CD4-positive, alpha-beta T cell treated with Interleukin-10 for 1 hour (primary cell): ENCODE data around the gene HNRNPA1.
A peak's percentile ranks its signal among the peaks of the same experiment; 100 is the strongest.
"Not testable (repeated sequence)": the region's sequence is repeated elsewhere in the genome, so short reads cannot be mapped to it uniquely, and the experiment has no call there.

Source experiments
- DNase-seq: peaks from one replicate; pipeline ENCODE4 v3.0.0-alpha.2; 2020

HNRNPA1 gene

GRCh38 chr12:54277823-54278276, 2.7 kb upstream of the HNRNPA1 start:
- DNase-seq, result no peak

- DNase-seq, result no peak
Observed at GRCh38 chr12:54279227-54279631, 1.3 kb upstream of the HNRNPA1 start.

- DNase-seq, result peak; percentile 100
Observed at GRCh38 chr12:54279632-54280467, 676 bp upstream of the HNRNPA1 start, which contains the start of gene CBX5. TSS of gene CBX5 (minus strand) at chr12:54280122. CDS start at chr12:54257650, 22,472 bp downstream.

GRCh38 chr12:54281261-54281638, 724 bp downstream of the HNRNPA1 start:
- DNase-seq, result not testable (repeated sequence)

GRCh38 chr12:54281694-54282093, 1.2 kb downstream of the HNRNPA1 start:
- DNase-seq, result not testable (repeated sequence)

- no peak for DNase-seq
Observed at GRCh38 chr12:54282949-54283593, 2.5 kb downstream of the HNRNPA1 start.

DNA sequence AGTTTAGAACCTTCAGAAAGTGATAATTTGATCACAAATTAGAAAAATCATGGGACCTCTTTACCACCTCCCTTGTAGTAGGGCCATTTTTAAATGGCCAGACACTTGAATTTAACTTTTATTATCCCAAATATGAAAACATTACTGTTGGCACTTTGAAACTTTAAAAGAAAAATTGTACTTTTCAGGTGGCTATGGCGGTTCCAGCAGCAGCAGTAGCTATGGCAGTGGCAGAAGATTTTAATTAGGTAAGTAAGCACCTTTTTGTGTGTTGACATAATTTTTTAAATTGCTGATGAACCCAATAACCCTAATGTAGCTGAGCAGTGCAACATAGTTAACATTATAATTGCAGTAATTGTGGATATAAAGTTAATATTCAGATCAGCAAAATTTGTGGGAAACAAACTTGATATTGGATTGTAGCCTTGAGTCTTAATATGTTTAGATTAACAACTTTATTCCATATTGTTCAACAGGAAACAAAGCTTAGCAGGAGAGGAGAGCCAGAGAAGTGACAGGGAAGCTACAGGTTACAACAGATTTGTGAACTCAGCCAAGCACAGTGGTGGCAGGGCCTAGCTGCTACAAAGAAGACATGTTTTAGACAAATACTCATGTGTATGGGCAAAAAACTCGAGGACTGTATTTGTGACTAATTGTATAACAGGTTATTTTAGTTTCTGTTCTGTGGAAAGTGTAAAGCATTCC, 3.7 kb downstream of the HNRNPA1 start:
- DNase-seq, result not testable (repeated sequence)

DNA sequence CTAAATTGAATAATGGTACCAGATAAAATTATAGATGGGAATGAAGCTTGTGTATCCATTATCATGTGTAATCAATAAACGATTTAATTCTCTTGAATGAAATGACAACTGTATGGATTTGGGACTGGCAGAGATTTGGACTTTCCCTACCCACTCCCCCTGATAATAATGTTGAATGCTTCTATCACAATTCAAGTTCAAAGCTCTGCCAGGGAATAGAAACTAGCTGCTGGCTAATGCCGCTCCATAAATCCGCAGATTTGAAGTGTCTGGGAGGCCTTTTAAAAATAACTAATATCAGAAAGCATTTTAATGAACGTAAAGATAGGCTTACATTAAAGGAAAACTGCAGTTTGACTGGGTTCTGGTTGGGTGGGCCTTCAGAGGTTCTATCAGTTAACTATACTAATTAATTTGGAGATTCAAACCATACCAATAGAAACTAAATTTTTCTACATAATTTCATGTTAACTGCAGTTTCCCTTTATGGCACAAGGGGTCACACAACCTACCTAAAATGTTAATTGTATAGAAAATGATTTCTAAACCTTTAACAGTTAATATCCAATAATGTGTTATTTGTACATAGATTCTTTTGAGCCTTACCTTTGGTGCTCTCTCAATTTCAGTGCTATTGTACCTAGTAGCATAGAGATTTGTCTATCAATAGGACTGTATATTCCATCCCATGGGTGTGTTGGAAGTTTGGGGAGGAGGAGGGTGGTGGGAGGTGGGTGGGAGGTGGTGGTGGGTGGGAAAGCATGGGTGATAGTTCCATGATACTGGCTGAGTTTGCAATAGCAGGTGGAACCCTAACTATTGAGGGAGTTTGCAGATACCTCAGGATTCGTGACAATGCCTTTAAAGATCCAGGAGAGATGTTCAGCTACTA, 4.9 kb downstream of the HNRNPA1 start:
- DNase-seq, result no peak

- no peak for DNase-seq
Observed at GRCh38 chr12:54286042-54287030, 5.8 kb downstream of the HNRNPA1 start.

DNA sequence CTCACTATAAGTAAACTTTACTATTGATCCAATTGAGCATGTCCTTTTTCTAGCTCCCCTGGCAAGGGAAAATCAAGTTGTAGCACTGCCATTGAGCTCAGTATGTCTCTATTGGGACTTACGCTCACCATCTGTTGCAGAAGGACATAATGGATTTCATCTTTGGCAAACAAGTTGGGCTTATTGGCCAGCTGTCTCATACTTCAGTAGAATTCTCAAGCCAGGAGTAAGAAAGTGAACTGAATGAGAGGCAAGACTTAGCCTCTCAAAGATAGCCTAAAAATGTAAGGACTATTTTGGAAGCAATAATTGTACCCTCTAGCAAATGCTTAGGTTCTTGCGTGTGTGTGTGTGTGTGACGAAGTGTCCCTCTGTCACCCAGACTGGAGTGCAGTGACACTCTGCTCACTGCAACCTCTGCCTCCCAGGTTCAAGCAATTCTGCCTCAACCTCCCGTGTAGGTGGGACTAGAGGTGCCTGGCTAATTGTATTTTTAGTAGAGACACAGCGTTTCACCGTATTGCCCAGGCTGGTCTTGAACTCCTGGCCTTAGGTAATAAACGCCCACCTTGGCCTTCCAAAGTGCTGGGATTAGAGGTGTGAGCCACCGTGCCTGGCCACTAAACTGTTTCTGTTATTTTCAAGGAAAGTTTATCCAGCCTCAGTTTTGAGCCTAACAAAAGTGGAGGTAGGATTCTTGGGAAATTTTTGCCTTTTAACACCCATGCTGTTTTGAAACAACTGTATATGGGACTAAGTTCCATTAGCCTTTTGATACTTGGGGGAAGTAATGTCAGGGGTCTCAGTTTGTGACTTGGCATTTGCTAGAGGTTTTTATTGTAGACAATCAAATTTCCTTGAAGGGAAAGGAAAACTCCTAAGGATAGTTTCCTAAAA, 7.0 kb downstream of the HNRNPA1 start:
- DNase-seq, result no peak

DNA sequence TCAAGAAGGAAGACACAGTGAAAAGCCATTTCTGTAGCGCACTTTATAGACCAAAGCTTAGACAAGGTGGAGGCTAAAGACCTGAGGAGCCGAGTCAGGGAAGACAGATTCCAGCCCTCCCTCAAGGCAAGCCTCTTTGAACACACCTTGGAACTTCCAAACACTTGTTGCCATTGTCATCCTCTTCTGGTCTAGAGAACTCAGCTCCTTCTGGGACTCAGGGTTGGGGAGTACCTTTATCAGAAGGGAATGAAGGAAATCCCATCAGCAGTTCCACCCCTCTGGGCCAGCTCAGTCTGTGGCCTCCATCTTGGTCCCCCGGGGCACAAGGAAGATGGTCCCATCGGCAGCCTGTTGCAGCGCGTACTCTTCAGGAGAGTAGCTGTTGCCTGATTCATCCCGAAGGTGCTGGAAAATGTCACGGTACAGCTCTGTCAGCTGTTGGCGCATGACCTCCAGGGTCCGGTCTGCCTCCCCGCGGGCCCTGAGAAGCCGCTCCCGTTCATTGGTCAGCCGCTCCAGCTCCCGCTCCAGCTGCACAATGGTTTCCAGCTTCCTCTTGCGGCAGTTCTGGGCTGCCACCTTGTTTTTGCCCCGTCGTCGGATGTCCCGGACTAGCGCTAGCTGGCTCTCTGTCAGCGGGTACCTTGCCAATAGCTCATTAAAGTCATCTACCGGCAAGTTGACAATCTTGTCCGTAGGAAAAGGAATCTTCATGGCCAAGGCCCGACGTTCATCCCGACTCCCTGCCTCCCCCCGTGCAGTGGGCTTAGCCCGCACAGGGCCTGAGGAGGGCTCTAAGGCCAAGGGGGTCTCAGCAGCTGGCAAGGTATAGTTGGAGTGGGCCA, 11.8 kb downstream of the HNRNPA1 start:
- no peak for DNase-seq

DNA sequence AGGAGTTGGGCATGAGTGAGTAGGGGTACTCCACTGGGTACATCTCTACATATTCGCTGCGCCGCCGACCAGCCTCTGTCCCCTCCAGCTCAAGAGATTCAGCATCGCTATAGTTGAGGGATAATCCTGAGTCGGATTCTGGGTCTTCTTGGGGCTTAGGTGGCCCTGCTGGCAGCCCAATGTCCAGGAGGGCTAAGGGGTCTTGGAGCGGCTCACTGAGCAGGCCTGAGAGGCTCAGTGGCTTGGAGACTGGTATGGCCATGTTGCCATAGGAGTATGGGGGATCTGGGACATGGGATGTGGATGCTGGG, 12.4 kb downstream of the HNRNPA1 start:
- no peak for DNase-seq

- peak; percentile 62 for DNase-seq
Observed at GRCh38 chr12:54294152-54294952, 13.8 kb downstream of the HNRNPA1 start.

GRCh38 chr12:54294953-54295566, 14.5 kb downstream of the HNRNPA1 start:
- no peak for DNase-seq

- no peak for DNase-seq
Observed at GRCh38 chr12:54296393-54297099, 16.0 kb downstream of the HNRNPA1 start.

- no peak for DNase-seq
Observed at GRCh38 chr12:54298904-54299303, 18.4 kb downstream of the HNRNPA1 start.

DNA sequence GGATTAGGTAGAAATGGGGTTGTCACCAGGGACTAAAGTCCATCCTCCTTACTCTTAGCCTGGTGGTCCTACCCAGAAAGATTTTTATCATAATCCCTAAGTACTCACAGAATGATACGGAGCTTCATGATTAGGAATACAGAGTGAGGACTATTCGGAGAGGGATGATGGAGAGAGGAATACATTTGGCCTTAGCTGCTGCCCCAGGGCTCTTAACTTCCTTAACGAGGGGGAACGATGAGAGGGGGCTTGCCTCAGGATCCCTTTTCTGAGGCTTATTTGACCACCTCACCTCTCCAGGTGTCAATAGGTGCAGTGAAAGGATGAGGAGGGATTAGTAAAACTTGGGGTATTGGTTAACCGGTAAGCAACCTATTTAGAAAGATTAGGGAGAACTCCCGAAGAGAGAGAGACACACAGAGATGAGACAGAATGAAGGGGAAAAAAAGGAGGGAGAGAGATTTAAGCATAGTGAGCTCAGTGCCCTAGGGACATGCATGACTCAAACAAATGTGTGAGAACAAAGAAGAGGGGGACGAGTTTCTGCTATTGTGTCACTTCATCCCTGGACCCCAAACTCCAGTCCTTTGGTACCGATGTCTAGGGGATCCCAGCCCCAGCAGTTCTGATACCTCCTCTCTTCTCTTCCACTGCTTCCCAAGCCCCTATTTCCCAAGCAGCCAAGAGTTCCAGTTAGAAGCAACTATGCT, 19.1 kb downstream of the HNRNPA1 start:
- DNase-seq, result no peak
